Progenitor cell of endocrine pancreas (in vitro differentiated cells): ENCODE measurements around the gene POLN. TPM values are rescaled to one million over a fixed set of nuclear protein-coding genes. Genes with fewer than 3 reads are reported as not detected.
A peak's percentile ranks its signal among the peaks of the same experiment; 100 is the strongest.

ENCODE experiments used
- DNase-seq: peaks from one replicate; pipeline ENCODE4 v3.0.0; 2021; ENCODE audit warnings: low spot score; ENCODE audit not compliant: unreplicated experiment
- H3K27ac Mint-ChIP-seq: 2 replicates; pipeline ENCODE4 v1.8.0; 2021; ENCODE audit warnings: mild to moderate bottlenecking, moderate library complexity, mixed read lengths
- H3K27me3 Mint-ChIP-seq: 2 replicates; pipeline ENCODE4 v1.8.0; 2021; ENCODE audit warnings: mixed read lengths
- H3K36me3 Mint-ChIP-seq: 2 replicates; pipeline ENCODE4 v1.8.0; 2022; ENCODE audit warnings: mixed read lengths; ENCODE audit not compliant: insufficient read depth
- H3K4me1 Mint-ChIP-seq: 2 replicates; pipeline ENCODE4 v1.8.0; 2021; ENCODE audit warnings: low read depth, mixed read lengths
- H3K4me3 Mint-ChIP-seq: 2 replicates; pipeline ENCODE4 v1.8.0; 2021; ENCODE audit warnings: low read depth, mild to moderate bottlenecking, moderate library complexity, mixed read lengths
- H3K9me3 Mint-ChIP-seq: 2 replicates; pipeline ENCODE4 v1.8.0; 2021; ENCODE audit warnings: low read depth, mixed read lengths
- CTCF ChIP-seq: fragments of 200-600 bp; sonication (generic); IDR thresholded peaks from one replicate; pipeline ENCODE4 v1.5.0; 2021; ENCODE audit warnings: antibody characterized with exemption, mild to moderate bottlenecking; ENCODE audit not compliant: unreplicated experiment
- total RNA-seq: library from RNA; stranded (reverse); gene quantifications from 2 replicates; pipeline ENCODE4 v1.2.1, GENCODE V29; 2021

The POLN gene
- total RNA-seq, 1 donor from 2014 or later: 5.9 TPM

DNA sequence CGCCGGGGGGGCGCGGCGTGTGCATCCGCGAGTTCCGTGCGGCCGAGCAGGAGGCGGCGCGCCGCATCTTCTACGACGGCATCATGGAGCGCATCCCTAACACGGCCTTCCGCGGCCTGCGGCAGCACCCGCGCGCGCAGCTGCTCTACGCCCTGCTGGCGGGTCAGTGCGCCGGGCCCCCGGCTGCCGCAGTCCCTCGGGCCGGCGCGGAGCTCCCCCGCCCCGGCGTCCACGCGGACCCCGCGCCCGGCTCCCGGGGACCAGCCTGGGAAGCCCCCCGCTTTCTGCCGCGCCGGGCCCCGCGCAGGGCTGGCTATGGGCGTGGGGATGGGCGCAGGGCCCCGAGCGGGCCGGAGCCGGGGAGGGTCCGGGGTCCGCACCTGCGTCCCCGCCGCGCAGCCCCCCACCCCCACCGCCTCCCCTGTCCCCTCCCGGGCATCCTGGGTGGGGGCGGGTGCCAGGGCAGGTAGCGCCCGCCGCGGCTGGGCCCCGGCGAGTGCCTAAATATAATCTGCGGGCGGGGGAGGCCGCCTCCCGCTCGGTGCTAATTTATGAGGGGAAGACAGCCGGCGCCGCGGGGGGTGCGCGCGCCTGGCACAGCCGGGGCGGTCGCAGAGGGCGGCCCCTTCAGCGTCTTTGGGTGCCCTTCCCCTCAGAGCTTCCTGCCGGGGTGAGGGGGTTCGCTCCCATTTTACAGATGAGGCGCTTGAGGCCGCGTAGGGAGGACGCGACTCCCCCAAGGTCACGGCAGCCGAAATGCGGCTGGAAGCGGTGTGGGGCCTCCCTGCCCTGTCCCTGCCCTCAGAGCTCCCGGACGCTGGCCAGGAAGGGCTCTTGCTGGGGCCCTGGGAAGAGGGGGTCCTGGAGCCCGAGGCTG, 182.0 kb downstream of the POLN start:
- TF ChIP-seq CTCF: no peak
- Mint-ChIP-seq H3K9me3 (no peaks in the 10 kb centered on the region), H3K4me1 (peaks cover 2% of the 10 kb centered on the region), H3K27me3 (peaks cover 9% of the 10 kb centered on the region), H3K36me3 (peaks cover 5% of the 10 kb centered on the region), H3K27ac (no peak overlapping the region), H3K4me3 (peak overlapping the region; percentile 41)
- DNase-seq: no peak

DNA sequence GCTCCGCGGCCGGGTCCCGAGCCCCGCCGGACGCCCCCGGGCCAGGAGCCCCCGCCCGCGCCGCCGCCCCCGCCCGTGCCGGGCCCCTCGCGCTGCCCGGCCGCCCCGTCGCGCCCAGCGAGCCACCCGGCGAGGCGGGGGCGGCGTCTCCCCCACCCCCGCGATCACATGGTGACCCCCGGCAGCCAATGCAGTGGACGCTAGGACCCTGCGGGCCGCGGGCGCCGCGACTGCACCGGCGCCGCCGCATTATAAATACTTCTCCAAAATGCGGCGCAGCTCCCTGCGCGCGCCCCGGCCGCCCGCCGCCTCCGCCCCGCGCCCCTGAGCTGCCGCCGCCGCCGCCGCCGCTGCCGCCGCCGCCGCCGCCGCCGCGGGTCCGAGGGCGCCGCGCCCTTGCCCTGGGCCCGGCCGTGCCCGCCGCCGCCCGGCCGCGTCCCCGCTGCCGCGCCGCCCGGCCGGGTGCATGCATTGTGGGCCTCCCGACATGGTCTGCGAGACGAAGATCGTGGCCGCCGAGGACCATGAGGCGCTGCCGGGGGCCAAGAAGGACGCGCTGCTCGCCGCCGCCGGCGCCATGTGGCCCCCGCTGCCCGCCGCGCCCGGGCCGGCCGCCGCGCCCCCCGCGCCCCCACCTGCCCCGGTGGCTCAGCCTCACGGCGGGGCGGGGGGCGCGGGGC, 182.7 kb downstream of the POLN start, which contains the start of gene NAT8L:
Gene NAT8L, plus strand, starts transcription at position 282 of the 680 bp plus-strand sequence. Its CDS starts 185 bp downstream, at position 467.
- Mint-ChIP-seq H3K27me3 (peaks cover 9% of the 10 kb centered on the region), H3K27ac (no peak within 1 kb of the TSS), H3K9me3 (no peaks in the 10 kb centered on the region), H3K4me1 (peaks cover 2% of the 10 kb centered on the region), H3K36me3 (peaks cover 2% of the 10 kb centered on the region), H3K4me3 (peak within 1 kb of the TSS; percentile 74)
- DNase-seq: no peak
- no peak for TF ChIP-seq CTCF

DNA sequence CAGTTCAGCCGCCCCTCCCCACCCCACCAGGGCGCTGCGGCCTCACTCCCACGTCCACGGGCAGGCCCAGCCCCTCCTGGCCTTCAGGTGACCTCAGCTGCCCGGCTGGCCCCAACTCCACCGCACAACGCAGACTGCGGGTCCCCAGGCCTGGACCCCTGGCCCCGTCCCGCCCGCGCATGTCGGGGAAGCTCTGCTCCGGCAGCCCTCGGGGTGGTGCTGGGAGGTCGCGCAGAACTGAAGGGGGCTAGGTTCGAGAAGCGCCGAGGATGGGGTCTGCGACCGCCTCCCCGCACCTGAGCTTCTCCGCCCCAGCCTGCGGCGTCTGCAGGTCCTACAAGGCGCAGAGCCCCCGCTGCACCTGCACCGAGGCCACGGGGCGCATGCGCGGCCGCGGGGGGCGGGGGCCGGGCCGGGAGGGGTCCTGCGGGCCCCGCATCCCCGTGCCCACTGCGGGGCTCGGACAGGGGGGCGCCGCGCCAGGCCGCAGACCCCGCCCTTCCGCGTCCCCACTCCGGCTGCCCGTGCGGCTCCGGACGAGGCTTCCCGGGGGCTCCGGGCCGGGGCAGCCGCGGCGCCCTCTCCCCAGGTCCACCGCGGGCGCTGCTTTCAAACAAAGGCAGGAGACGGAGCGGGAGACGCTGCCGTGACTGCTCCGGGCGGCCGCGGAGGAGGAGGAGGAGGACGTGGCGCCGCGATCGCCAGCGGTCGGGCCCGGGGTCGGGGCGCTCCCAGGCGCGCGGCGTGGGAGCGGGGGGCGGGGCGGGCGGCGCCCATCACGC, 183.5 kb downstream of the POLN start:
- Mint-ChIP-seq H3K4me1 (peaks cover 2% of the 10 kb centered on the region), H3K36me3 (peaks cover 3% of the 10 kb centered on the region), H3K9me3 (no peaks in the 10 kb centered on the region), H3K4me3 (peak overlapping the region; percentile 74), H3K27me3 (peaks cover 12% of the 10 kb centered on the region), H3K27ac (no peak overlapping the region)
- no peak for TF ChIP-seq CTCF
- peak; percentile 64 for DNase-seq

DNA sequence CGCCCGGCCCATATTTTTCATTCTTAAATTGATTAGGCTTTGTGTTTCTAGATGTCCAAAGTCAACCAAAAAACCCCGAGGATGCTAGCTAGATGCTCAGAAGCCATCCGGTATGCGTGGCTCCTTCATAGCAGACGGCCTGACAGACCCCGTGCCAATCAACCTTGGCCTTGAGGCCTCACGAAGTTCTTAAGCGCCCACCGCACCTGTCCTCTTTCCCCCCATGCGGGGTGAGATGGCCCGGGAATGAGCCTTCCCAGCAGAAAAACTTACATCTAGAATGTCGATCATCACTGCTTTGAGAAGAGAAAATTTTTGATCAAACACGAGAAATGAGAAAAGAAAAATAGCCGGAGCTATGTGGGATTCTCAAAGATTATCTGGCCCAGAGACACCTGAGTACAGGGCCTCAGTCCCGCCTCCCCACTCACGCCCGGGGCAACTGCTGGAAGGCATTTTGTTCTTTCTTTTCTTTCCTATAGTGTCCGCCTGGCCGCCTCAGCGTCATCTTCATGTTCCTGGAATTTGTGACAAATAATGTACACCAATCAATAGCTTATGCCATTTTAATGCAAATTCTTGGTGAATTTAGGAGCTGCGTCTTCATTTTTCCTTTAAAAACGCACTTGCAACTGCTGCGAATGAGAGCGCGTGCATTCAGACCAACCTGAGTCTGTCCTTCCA, 184.4 kb downstream of the POLN start:
- TF ChIP-seq CTCF: no peak
- H3K4me3 Mint-ChIP-seq: peak overlapping the region; percentile 74
- H3K27ac Mint-ChIP-seq: peak overlapping the region; percentile 88
- peaks cover 12% of the 10 kb centered on the region for H3K27me3 Mint-ChIP-seq
- no peak for DNase-seq
- H3K4me1 Mint-ChIP-seq: peaks cover 2% of the 10 kb centered on the region
- H3K9me3 Mint-ChIP-seq: no peaks in the 10 kb centered on the region
- peaks cover 3% of the 10 kb centered on the region for H3K36me3 Mint-ChIP-seq
